GM23338 (cell line): ENCODE measurements around the gene CERT1. TPM values are rescaled to one million over a fixed set of nuclear protein-coding genes. Genes with fewer than 3 reads are reported as not detected.

Source experiments
- ATAC-seq: fragments of 200-7000 bp; cut with Tn5 transposase; 3 replicates; pipeline ENCODE4 v1.9.1; 2020
- DNase-seq: peaks from one replicate; pipeline ENCODE4 v3.0.0-alpha.2; 2015; ENCODE audit warnings: low spot score
- H2AFZ ChIP-seq: fragments of 200-600 bp; sonication (generic); 2 replicates; pipeline ENCODE4 v1.8.0; 2016; ENCODE audit warnings: antibody characterized with exemption, mild to moderate bottlenecking, moderate library complexity
- H3F3A ChIP-seq: fragments of 200-600 bp; sonication (generic); replicated peaks from 2 replicates; pipeline ENCODE4 v1.8.0; 2017; ENCODE audit warnings: antibody characterized with exemption, mixed run types, low read depth
- H3K27ac ChIP-seq: fragments of 200-600 bp; sonication (generic); 2 replicates; pipeline ENCODE4 v1.6.1; 2016; ENCODE audit warnings: low read depth
- H3K27me3 ChIP-seq: fragments of 200-600 bp; sonication (generic); 2 replicates; pipeline ENCODE4 v1.8.0; 2016; ENCODE audit warnings: mild to moderate bottlenecking, mixed run types, moderate library complexity; ENCODE audit not compliant: insufficient read depth
- H3K36me3 ChIP-seq: fragments of 200-600 bp; sonication (generic); 2 replicates; pipeline ENCODE4 v1.8.0; 2016; ENCODE audit warnings: mild to moderate bottlenecking; ENCODE audit not compliant: insufficient read depth
- H3K4me1 ChIP-seq: fragments of 200-600 bp; sonication (generic); 2 replicates; pipeline ENCODE4 v1.8.0; 2016; ENCODE audit warnings: mild to moderate bottlenecking, moderate library complexity; ENCODE audit not compliant: insufficient read depth
- H3K4me2 ChIP-seq: fragments of 200-600 bp; sonication (generic); 2 replicates; pipeline ENCODE4 v1.7.1; 2017; ENCODE audit warnings: mixed run types
- H3K4me3 ChIP-seq: fragments of 200-600 bp; sonication (generic); 2 replicates; pipeline ENCODE4 v1.6.1; 2016; ENCODE audit warnings: mixed run types
- H3K79me2 ChIP-seq: fragments of 200-600 bp; sonication (generic); replicated peaks from 2 replicates; pipeline ENCODE4 v1.8.0; 2017; ENCODE audit warnings: mild to moderate bottlenecking; ENCODE audit not compliant: insufficient read depth
- H3K9me2 ChIP-seq: fragments of 200-600 bp; sonication (generic); 2 replicates; pipeline ENCODE4 v1.8.0; 2017; ENCODE audit not compliant: insufficient read depth
- H4K20me1 ChIP-seq: fragments of 200-600 bp; sonication (generic); replicated peaks from 2 replicates; pipeline ENCODE4 v1.8.0; 2017; ENCODE audit warnings: mild to moderate bottlenecking; ENCODE audit not compliant: insufficient read depth
- H3K27ac Mint-ChIP-seq: 2 replicates; pipeline ENCODE4 v1.8.0; 2020; ENCODE audit warnings: inconsistent platforms, mild to moderate bottlenecking, moderate library complexity, mixed read lengths
- H3K27me3 Mint-ChIP-seq: 3 replicates; pipeline ENCODE4 v1.8.0; 2022; ENCODE audit warnings: low read depth, mild to moderate bottlenecking, moderate library complexity, mixed read lengths, inconsistent platforms; ENCODE audit not compliant: insufficient read depth, poor library complexity
- H3K36me3 Mint-ChIP-seq: 3 replicates; pipeline ENCODE4 v1.8.0; 2021; ENCODE audit warnings: low read depth, mild to moderate bottlenecking, inconsistent platforms, moderate library complexity, mixed read lengths
- H3K4me1 Mint-ChIP-seq: 3 replicates; pipeline ENCODE4 v1.8.0; 2020; ENCODE audit warnings: mild to moderate bottlenecking, inconsistent platforms, mixed read lengths
- H3K4me3 Mint-ChIP-seq: 3 replicates; pipeline ENCODE4 v1.8.0; 2021; ENCODE audit warnings: moderate library complexity, mild to moderate bottlenecking, inconsistent platforms, mixed read lengths
- H3K9me3 Mint-ChIP-seq: 3 replicates; pipeline ENCODE4 v1.8.0; 2020; ENCODE audit warnings: moderate library complexity, mild to moderate bottlenecking, inconsistent platforms, mixed read lengths
- EZH2 ChIP-seq: fragments of 200-600 bp; sonication (generic); IDR thresholded peaks from one replicate; pipeline ENCODE4 v1.8.0; 2017; ENCODE audit warnings: antibody characterized with exemption, mild to moderate bottlenecking, low read depth; ENCODE audit not compliant: unreplicated experiment
- EZH2phosphoT487 ChIP-seq: fragments of 200-600 bp; sonication (generic); IDR thresholded peaks from one replicate; pipeline ENCODE4 v1.8.1; 2018; ENCODE audit warnings: antibody characterized with exemption; ENCODE audit not compliant: unreplicated experiment
- STAT1 ChIP-seq: IDR thresholded peaks from one replicate; pipeline ENCODE4 v1.6.1; 2016; ENCODE audit warnings: antibody characterized with exemption; ENCODE audit not compliant: unreplicated experiment
- ZNF114 ChIP-seq: fragments of 250-450 bp; sonication (Bioruptor Pico); IDR thresholded peaks from 2 replicates; pipeline ENCODE4 v1.5.0; 2020; ENCODE audit warnings: mild to moderate bottlenecking, moderate library complexity
- ZNF462 ChIP-seq: fragments of 250-450 bp; sonication (Bioruptor Pico); IDR thresholded peaks from 2 replicates; pipeline ENCODE4 v1.5.0; 2020; ENCODE audit warnings: mild to moderate bottlenecking, moderate library complexity
- polyA plus RNA-seq: library from polyadenylated mRNA; unstranded; fragments of >200 nt; fragmentation: Nextera tagmentation; extraction: Ambion mirVana; gene quantifications from 2 replicates; pipeline ENCODE4 v1.2.1, GENCODE V29; 2016
- total RNA-seq: library from RNA; depleted of rRNA; stranded (reverse); fragments of >200 nt; shearing (Covaris generic); gene quantifications from 2 replicates; pipeline ENCODE4 v1.2.3, GENCODE V29; 2014
- TF ChIP-seq, protein P1 (sequence below): IDR thresholded peaks from 2 replicates; pipeline ENCODE4 v1.6.1; 2016; ENCODE audit warnings: antibody characterized with exemption

Gene CERT1
- total and polyA plus RNA-seq, 2 experiments from 2014 or later, result 36.5 to 40.7 TPM

DNA sequence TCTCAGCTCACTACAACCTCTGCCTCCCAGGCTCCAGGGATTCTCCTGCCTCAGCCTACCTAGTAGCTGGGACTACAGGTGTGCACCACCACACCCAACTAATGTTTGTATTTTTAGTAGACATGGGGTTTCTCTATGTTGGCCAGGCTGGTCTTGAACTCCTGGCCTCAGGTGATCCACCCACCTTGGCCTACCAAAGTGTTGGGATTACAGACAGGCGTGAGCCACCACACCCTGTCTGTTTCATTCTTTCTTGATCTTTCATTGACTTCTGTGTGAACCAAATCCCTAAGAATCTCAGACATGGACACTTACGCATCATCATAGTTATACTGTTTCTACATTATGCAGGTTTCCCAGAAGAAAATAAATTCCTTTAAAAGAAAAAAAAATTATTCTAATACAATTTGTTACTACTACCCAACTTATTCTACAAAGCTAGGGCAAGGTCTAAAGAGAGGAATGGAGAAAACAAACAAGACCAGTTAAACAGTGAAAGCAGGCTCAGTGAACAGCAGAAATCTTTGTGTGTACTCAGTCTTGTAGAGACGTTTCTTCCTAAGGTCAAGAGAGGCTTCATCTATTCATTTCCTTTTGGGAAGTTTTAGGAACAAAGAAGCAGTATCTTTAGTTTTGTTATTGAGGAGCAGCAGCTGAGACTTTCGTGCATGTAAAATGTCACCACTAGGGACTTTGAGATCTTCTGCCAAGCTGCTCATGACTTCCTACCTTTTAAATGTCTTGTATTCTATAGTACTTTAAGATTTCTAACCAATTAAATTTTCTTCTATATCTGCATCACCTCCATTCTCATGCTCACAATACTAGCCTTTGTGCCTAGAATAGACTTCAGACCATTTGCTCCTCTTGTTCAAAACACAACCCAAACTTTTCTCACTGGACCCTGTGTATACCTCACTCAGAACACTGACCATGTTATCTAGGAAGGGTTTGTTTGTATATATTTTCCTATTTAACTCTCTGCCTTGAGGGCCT lies 180.0 kb downstream of the CERT1 start (continued):
- no peak for TF ChIP-seq ZNF462 (CRISPR knock-in tag)

GRCh38 chr5:75330404-75330803 lies 181.0 kb downstream of the CERT1 start:
- H2AFZ ChIP-seq, result no peak overlapping the region
- no peak overlapping the region for H3K27ac Mint-ChIP-seq
- TF ChIP-seq, protein P1, sequence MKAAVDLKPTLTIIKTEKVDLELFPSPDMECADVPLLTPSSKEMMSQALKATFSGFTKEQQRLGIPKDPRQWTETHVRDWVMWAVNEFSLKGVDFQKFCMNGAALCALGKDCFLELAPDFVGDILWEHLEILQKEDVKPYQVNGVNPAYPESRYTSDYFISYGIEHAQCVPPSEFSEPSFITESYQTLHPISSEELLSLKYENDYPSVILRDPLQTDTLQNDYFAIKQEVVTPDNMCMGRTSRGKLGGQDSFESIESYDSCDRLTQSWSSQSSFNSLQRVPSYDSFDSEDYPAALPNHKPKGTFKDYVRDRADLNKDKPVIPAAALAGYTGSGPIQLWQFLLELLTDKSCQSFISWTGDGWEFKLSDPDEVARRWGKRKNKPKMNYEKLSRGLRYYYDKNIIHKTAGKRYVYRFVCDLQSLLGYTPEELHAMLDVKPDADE, result no peak
- no peak for TF ChIP-seq ZNF462 (CRISPR knock-in tag)
- no peak for TF ChIP-seq EZH2
- TF ChIP-seq STAT1, result no peak
- no peak for TF ChIP-seq ZNF114 (CRISPR knock-in tag)
- TF ChIP-seq EZH2phosphoT487, result no peak

More at GRCh38 chr5:75330404-75330803, 181.0 kb downstream of the CERT1 start:
- Histone ChIP-seq H4K20me1 (no peaks in the 10 kb centered on the region), H3K79me2 (no peaks in the 10 kb centered on the region), H3K4me1 (peaks cover 3% of the 10 kb centered on the region; the same call in 1 of the 2 replicates), H3F3A (no peaks in the 10 kb centered on the region), H3K27me3 (no peaks in the 10 kb centered on the region), H3K4me3 (no peak overlapping the region), H3K4me2 (no peak overlapping the region), H3K27ac (no peak overlapping the region), H3K9me2 (no peaks in the 10 kb centered on the region), H3K36me3 (no peaks in the 10 kb centered on the region)
- peaks cover 10% of the 10 kb centered on the region; the same call in 2 of the 3 replicates for H3K9me3 Mint-ChIP-seq
- ATAC-seq, result no peak
- H3K4me3 Mint-ChIP-seq, result no peak overlapping the region
- DNase-seq, result no peak
- H3K36me3 Mint-ChIP-seq, result 0 out of 3 replicates have a peak, but pooled peaks cover 5% of the 10 kb centered on the region
- no peaks in the 10 kb centered on the region for H3K4me1 Mint-ChIP-seq
- H3K27me3 Mint-ChIP-seq, result peaks cover 4% of the 10 kb centered on the region
